ENCODE measurements around the gene LCOR. TPM values are rescaled to one million over a fixed set of nuclear protein-coding genes. Genes with fewer than 3 reads are reported as not detected.

Gene LCOR
- total and polyA plus RNA-seq, 2 of the 13 experiments (the other 11 are each of a cell fraction or from before 2014, with no cell fraction given) = 12.4 to 23.7 TPM

GRCh38 chr10:97000487-97001182, 168.5 kb downstream of the LCOR start (continued):
- TF ChIP-seq ELK4 (CRISPR knock-in tag; IDR thresholded peaks at IDR 0.05; ENCODE audit: borderline replicate concordance) (no peak), ZNF564 (CRISPR knock-in tag; IDR thresholded peaks at IDR 0.05) (0 out of 2 replicates have a peak, but pooled peaks have one; percentile 63), ZNF281 (CRISPR knock-in tag; IDR thresholded peaks at IDR 0.05; ENCODE audit: borderline replicate concordance) (0 out of 2 replicates have a peak, but pooled peaks have one; percentile 23), HOXA3 (CRISPR knock-in tag; IDR thresholded peaks at IDR 0.05) (0 out of 2 replicates have a peak, but pooled peaks have one; percentile 21), PPARG (CRISPR knock-in tag; conservative IDR thresholded peaks at IDR 0.05) (peak; percentile 24; the same call in 1 of the 2 replicates), KDM5B (CRISPR knock-in tag; IDR thresholded peaks at IDR 0.05; ENCODE audit: borderline replicate concordance) (no peak), SALL1 (CRISPR knock-in tag; IDR thresholded peaks at IDR 0.05) (peak; percentile 85), ZFY (CRISPR knock-in tag; IDR thresholded peaks at IDR 0.05) (peak; percentile 42; the same call in 1 of the 2 replicates), XRCC5 (optimal IDR thresholded peaks at IDR 0.05; ENCODE audit: low read length) (peak; percentile 67), MYC (CRISPR knock-in tag; IDR thresholded peaks at IDR 0.05; ENCODE audit: borderline replicate concordance) (0 out of 2 replicates have a peak, but pooled peaks have one; percentile 14), NFE2L1 (CRISPR knock-in tag; IDR thresholded peaks at IDR 0.05; ENCODE audit: borderline replicate concordance) (0 out of 2 replicates have a peak, but pooled peaks have one; percentile 23), ZBTB7B (CRISPR knock-in tag; IDR thresholded peaks at IDR 0.05) (peak; percentile 74; the same call in 1 of the 2 replicates), FOXA3 (CRISPR knock-in tag; IDR thresholded peaks at IDR 0.05) (peak; percentile 65), RARA (CRISPR knock-in tag; IDR thresholded peaks at IDR 0.05) (peak; percentile 69), ATF1 (CRISPR knock-in tag; IDR thresholded peaks at IDR 0.05) (no peak), ZNF263 (CRISPR knock-in tag; IDR thresholded peaks at IDR 0.05) (peak; percentile 22; the same call in 1 of the 2 replicates), AGO2 (optimal IDR thresholded peaks at IDR 0.05; ENCODE audit: low read depth, low read length) (peak; percentile 71), ZNF572 (CRISPR knock-in tag; IDR thresholded peaks at IDR 0.05) (0 out of 2 replicates have a peak, but pooled peaks have one; percentile 67), HNF1B (CRISPR knock-in tag; IDR thresholded peaks at IDR 0.05) (peak; percentile 33), ZNF878 (CRISPR knock-in tag; IDR thresholded peaks at IDR 0.05) (0 out of 2 replicates have a peak, but pooled peaks have one; percentile 42)
- TF ChIP-seq, protein P1, sequence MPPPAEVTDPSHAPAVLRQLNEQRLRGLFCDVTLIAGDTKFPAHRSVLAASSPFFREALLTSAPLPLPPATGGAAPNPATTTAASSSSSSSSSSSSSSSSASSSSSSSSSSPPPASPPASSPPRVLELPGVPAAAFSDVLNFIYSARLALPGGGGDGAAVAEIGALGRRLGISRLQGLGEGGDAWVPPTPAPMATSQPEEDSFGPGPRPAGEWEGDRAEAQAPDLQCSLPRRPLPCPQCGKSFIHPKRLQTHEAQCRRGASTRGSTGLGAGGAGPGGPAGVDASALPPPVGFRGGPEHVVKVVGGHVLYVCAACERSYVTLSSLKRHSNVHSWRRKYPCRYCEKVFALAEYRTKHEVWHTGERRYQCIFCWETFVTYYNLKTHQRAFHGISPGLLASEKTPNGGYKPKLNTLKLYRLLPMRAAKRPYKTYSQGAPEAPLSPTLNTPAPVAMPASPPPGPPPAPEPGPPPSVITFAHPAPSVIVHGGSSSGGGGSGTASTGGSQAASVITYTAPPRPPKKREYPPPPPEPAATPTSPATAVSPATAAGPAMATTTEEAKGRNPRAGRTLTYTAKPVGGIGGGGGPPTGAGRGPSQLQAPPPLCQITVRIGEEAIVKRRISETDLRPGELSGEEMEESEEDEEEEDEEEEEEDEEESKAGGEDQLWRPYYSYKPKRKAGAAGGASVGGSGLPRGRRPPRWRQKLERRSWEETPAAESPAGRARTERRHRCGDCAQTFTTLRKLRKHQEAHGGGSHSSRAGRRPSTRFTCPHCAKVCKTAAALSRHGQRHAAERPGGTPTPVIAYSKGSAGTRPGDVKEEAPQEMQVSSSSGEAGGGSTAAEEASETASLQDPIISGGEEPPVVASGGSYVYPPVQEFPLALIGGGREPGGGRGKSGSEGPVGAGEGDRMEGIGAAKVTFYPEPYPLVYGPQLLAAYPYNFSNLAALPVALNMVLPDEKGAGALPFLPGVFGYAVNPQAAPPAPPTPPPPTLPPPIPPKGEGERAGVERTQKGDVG (CRISPR knock-in tag; IDR thresholded peaks at IDR 0.05; ENCODE audit: borderline replicate concordance) = peak; percentile 10; the same call in 1 of the 2 replicates
